Activated T-helper 9 cell treated with anti-CD3 and anti-CD28 coated beads, Interleukin-2, amount 50 U/mL, for 16 hours (primary cell): Measurements from ENCODE around the gene TNXB.
"Not testable (repeated sequence)": the region's sequence is repeated elsewhere in the genome, so short reads cannot be mapped to it uniquely, and the experiment has no call there.

Source experiments
- DNase-seq: peaks from one replicate; pipeline ENCODE4 v3.0.0-alpha.2; 2020; ENCODE audit warnings: low read depth

Gene TNXB

DNA sequence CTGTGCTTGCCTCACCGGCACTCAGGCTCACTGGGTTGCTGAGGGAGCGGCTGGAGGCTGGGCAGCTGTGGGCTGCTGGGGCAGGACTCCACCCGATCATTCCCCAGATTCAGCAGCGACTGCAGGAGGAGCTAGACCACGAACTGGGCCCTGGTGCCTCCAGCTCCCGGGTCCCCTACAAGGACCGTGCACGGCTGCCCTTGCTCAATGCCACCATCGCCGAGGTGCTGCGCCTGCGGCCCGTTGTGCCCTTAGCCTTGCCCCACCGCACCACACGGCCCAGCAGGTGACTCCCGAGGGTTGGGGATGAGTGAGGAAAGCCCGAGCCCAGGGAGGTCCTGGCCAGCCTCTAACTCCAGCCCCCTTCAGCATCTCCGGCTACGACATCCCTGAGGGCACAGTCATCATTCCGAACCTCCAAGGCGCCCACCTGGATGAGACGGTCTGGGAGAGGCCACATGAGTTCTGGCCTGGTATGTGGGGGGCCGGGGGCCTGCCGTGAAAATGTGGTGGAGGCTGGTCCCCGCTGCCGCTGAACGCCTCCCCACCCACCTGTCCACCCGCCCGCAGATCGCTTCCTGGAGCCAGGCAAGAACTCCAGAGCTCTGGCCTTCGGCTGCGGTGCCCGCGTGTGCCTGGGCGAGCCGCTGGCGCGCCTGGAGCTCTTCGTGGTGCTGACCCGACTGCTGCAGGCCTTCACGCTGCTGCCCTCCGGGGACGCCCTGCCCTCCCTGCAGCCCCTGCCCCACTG lies 68.7 kb downstream of the TNXB start:
- DNase-seq = not testable (repeated sequence)

- DNase-seq = not testable (repeated sequence)
These were observed 69.5 kb downstream of the TNXB start for GRCh38 chr6:32039321-32040274.

- not testable (repeated sequence) for DNase-seq
These were observed 70.3 kb downstream of the TNXB start for GRCh38 chr6:32038878-32039277.

GRCh38 chr6:32037598-32038524 lies 71.3 kb downstream of the TNXB start, which contains the start of gene CYP21A2:
TSS of gene CYP21A2 (plus strand) at chr6:32038415. CDS start at chr6:32038423, 8 bp downstream.
- not testable (repeated sequence) for DNase-seq

- DNase-seq = not testable (repeated sequence)
These were observed 72.0 kb downstream of the TNXB start for GRCh38 chr6:32037136-32037535.

DNA sequence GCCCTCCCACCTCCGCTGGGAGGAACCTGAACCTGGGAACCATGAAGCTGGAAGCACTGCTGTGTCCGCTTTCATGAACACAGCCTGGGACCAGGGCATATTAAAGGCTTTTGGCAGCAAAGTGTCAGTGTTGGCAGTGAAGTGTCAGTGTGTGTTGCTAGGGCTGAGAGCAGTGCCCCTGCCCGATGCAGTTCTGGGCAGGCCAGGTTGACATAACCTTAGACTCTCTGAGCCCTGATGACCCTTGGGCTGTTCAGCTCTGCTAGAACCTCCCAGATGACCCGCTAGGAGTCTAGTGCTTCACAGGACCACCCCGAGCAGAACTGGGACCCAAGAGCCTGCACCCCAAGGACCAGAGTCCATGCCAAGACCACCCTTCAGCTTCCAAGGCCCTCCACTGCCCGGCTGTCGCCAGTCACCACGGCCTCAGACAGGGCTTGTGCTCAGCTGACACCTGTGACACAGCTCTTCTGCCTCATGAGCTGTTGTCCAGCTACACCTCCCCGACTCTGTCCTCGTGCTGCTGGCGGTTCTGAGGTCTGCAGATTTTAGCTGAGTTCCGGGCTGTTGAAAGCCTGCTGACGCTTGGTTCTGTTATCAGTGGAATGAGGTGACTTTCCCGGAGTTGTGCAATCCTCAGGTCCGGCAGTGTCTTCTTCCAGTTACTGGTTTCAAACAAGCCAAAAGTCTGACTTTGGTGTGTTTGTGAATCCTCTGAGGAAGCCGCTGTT lies 73.7 kb downstream of the TNXB start:
- not testable (repeated sequence) for DNase-seq

DNA sequence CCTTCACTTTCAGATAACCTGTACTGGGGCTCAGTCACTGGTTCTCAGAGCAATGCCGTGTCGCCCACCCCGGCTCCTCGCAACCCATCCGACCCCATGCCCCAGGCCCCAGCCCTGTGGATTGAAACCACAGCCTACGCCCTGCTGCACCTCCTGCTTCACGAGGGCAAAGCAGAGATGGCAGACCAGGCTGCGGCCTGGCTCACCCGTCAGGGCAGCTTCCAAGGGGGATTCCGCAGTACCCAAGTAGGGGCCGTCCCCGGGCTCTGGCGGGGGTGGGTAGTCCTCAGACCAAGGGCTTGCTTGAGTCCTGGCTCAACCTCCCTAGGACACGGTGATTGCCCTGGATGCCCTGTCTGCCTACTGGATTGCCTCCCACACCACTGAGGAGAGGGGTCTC lies 79.6 kb downstream of the TNXB start:
- not testable (repeated sequence) for DNase-seq

DNA sequence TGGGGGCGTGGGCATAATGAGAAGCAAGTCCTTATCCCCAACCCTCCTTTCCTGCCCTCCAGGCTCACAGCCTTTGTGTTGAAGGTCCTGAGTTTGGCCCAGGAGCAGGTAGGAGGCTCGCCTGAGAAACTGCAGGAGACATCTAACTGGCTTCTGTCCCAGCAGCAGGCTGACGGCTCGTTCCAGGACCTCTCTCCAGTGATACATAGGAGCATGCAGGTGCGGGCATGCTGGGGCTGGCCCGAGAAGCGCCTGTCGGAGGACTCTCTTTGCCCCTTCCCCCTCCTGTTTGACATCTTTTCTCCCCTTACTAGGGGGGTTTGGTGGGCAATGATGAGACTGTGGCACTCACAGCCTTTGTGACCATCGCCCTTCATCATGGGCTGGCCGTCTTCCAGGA lies 80.5 kb downstream of the TNXB start:
- DNase-seq = not testable (repeated sequence)

DNA sequence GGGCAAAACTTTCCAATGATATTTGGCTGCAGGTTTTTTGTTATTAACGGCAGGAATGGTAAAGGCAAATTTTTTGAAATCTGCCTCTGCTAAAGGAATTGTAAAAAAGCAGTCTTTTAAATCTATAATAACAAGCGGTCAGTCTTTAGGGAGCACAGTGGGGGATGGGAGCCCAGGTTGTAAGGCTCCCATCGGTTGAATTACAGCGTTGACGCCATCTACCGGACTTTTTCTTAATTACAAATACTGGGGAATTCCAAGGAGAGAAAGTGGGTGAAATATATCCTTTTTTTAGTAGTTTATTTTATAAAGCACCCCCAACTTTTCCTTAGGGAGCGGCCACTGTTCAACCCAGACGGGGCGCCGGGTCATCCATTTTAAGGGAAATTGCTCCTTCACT lies 87.0 kb downstream of the TNXB start:
- DNase-seq = not testable (repeated sequence)

DNA sequence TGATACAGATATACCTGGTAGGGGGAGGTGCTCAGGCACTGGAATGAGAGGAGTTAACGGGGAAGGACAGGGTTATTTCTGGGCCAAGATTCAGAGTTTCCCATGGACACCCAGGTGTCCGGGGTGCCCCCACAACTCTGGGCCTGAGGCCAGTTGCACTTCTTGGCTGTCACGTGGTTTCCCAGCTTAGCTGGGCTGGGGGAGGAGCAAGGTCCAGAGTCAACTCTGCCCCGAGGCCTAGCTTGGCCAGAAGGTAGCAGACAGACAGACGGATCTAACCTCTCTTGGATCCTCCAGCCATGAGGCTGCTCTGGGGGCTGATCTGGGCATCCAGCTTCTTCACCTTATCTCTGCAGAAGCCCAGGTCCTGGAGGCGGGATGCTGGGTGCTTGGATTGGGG lies 94.6 kb downstream of the TNXB start, which contains the start of gene C4B:
Gene C4B (plus strand): TSS at position 249 of the 400 bp plus-strand sequence. CDS start 51 bp downstream, at position 300.
- not testable (repeated sequence) for DNase-seq

- DNase-seq = not testable (repeated sequence)
These were observed 95.4 kb downstream of the TNXB start for GRCh38 chr6:32013738-32014137.

- not testable (repeated sequence) for DNase-seq
These were observed 96.1 kb downstream of the TNXB start for GRCh38 chr6:32012941-32013617.

- DNase-seq = not testable (repeated sequence)
These were observed 98.1 kb downstream of the TNXB start for GRCh38 chr6:32010856-32011530.

DNA sequence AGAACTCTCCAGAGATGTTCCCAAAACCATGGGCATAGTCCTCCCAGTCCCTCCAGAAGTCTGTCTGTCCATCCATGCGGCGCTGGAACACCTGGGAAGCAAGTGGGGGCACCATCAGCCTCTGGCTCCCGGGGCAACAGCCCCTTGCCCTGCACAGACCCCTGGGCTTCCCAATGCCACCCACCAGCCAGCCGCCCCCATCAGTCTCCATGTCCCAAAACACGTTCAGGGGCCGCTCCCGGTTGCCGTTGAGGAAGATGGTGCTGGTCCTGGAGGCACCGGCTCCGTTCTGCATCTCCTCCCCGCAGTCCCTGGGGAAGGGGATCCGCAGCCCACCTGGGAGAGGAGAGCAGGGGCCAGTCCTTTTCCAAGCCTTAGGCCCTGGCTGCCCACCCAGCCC lies 99.6 kb downstream of the TNXB start:
- DNase-seq = not testable (repeated sequence)

- not testable (repeated sequence) for DNase-seq
These were observed 100.5 kb downstream of the TNXB start for GRCh38 chr6:32008616-32009015.

GRCh38 chr6:32008037-32008436 lies 101.1 kb downstream of the TNXB start:
- not testable (repeated sequence) for DNase-seq

DNA sequence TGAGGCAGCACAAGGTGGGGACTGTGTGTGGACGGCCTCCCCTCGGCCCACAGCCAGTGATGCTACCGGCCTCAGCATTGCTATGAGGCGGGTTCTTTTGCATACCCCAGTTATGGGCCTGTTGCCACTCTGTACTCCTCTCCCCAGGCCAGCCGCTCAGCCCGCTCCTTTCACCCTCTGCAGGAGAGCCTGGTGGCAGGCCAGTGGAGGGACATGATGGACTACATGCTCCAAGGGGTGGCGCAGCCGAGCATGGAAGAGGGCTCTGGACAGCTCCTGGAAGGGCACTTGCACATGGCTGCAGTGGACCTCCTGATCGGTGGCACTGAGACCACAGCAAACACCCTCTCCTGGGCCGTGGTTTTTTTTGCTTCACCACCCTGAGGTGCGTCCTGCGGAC lies 102.1 kb downstream of the TNXB start:
- not testable (repeated sequence) for DNase-seq

DNA sequence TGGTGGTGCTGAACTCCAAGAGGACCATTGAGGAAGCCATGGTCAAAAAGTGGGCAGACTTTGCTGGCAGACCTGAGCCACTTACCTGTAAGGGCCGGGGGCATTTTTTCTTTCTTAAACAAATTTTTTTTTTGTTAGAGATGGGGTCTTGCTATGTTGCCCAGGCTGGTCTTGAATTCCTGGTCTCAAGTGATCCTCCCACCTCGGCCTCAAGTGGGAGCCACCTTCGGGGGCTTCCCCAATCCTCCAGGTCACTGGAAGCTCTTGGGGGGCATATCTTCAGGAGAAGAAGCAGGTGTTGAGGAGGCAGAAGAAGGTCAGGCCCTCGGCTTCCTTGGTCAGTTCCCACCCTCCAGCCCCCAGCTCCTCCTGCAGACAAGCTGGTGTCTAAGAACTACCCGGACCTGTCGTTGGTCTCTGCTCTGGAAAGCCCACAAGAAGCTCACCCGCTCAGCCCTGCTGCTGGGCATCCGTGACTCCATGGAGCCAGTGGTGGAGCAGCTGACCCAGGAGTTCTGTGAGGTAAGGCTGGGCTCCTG lies 103.1 kb downstream of the TNXB start:
- DNase-seq = not testable (repeated sequence)

- not testable (repeated sequence) for DNase-seq
These were observed 103.6 kb downstream of the TNXB start for GRCh38 chr6:32005538-32005880.
